Esophagus muscularis mucosa (tissue), 4 donors: ENCODE data around the gene KREMEN1. TPM values are rescaled to one million over a fixed set of nuclear protein-coding genes. Genes with fewer than 3 reads are reported as not detected.

Experiments used
- DNase-seq: peaks from one replicate; pipeline ENCODE4 v3.0.0-alpha.2; 2017; ENCODE audit errors: extremely low spot score
- H3K27ac ChIP-seq, 4 donors: fragments of 200-600 bp; sonication (generic); replicated peaks in 1 of 4; 1 replicate in 3 of 4; 2 replicates in 1 of 4; pipeline ENCODE4 v1.5.1; 2016 to 2019; ENCODE audit warnings: mild to moderate bottlenecking in 1 of 4
- H3K27me3 ChIP-seq, 4 donors: fragments of 200-600 bp; sonication (generic); one replicate each; pipeline versions ENCODE4 v1.5.1 to v1.6.0; 2016 to 2019
- H3K36me3 ChIP-seq, 4 donors: fragments of 200-600 bp; sonication (generic); one replicate each; pipeline ENCODE4 v1.5.1; 2016 to 2019
- H3K4me1 ChIP-seq, 4 donors: fragments of 200-600 bp; sonication (generic); one replicate each; pipeline ENCODE4 v1.5.1; 2016 to 2019
- H3K4me3 ChIP-seq, 4 donors: fragments of 200-600 bp; sonication (generic); 1 replicate in 2 of 4; 2 replicates in 2 of 4; pipeline ENCODE4 v1.5.1; 2016 to 2019; ENCODE audit warnings: mild to moderate bottlenecking in 4 of 4, moderate library complexity in 1 of 4
- H3K9me3 ChIP-seq, 4 donors: fragments of 200-600 bp; sonication (generic); 1 replicate in 3 of 4; 2 replicates in 1 of 4; pipeline ENCODE4 v1.5.1; 2016 to 2019
- EP300 ChIP-seq: sonication (generic); formaldehyde crosslinking; IDR thresholded peaks from one replicate; pipeline ENCODE4 v1.6.1; 2017; ENCODE audit warnings: antibody characterized with exemption
- POLR2A ChIP-seq: fragments of 450-650 bp; IDR thresholded peaks from one replicate; pipeline ENCODE4 v1.6.1; 2017; ENCODE audit warnings: antibody characterized with exemption, moderate library complexity, mild to moderate bottlenecking, low read depth
- POLR2AphosphoS5 ChIP-seq, 2 donors: sonication (generic); formaldehyde crosslinking; IDR thresholded peaks; one replicate each; pipeline ENCODE4 v1.6.1; 2017; ENCODE audit warnings: antibody characterized with exemption in 2 of 2
- WGBS: methylation state at CpG from one replicate; pipeline ENCODE4 v1.1.5; 2018; 5-methylcytosine and 5-hydroxymethylcytosine counted together
- intact Hi-C: fragments of 100-400 bp; cut with DNase I; formaldehyde crosslinking; loops from one replicate; pipeline ENCODE4 v1.15.1; 2023
- total RNA-seq, 4 donors: library from RNA; depleted of rRNA; stranded (reverse); fragments of >200 nt; gene quantifications; one replicate each; pipeline versions ENCODE4 v1.1.0 to v1.2.1, GENCODE V29; 2016
- TF ChIP-seq, protein P1 (sequence below), 3 experiments: fragments of 200-600 bp in 2 of 3; fragments of 450-650 bp in 1 of 3; sonication (generic) in 2 of 3; IDR thresholded peaks; one replicate each; pipeline ENCODE4 v1.5.1; 2017 to 2019; ENCODE audit warnings: antibody characterized with exemption in 3 of 3, mild to moderate bottlenecking in 2 of 3, moderate library complexity in 1 of 3

Gene KREMEN1
- total RNA-seq, 4 donors from 2014 or later, result 8.7 to 14.6 (median 12.4) TPM

DNA sequence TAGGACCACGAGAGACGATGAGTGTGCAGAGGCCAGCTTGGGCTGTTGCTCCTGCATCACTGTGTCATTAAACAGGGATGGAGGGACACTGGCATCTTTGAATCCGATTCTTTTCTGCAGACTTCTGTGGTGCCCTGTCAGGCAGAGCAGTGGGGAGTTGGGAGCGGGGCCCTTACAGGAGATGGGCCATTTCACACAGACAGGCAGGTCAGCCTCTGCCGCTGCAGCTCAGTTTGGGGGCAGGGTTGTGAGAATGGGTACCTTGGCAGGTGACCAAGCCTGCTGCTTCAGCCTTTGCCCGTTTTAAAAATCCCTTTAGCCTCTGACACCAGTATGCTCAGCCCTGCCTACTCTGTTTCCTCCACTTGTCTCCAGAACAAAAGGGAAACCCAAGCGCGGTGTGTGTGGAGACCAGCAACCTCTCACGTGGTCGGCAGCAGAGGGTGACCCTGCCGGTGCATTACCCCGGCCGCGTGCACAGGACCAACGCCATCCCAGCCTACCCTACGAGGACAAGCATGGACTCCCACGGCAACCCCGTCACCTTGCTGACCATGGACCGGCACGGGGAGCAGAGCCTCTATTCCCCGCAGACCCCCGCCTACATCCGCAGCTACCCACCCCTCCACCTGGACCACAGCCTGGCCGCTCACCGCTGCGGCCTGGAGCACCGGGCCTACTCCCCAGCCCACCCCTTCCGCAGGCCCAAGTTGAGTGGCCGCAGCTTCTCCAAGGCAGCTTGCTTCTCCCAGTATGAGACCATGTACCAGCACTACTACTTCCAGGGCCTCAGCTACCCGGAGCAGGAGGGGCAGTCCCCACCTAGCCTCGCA, 23.8 kb upstream of the KREMEN1 start:
- peaks cover 41 to 74% (median 61%) of the 10 kb centered on the region in 4 donors for H3K36me3 ChIP-seq
- H3K9me3 ChIP-seq, result no peaks in the 10 kb centered on the region
- no peak for TF ChIP-seq EP300
- no peak for TF ChIP-seq POLR2A
- no peak for TF ChIP-seq POLR2AphosphoS5 (IDR thresholded peaks at IDR 0.05)
- TF ChIP-seq, protein P1, sequence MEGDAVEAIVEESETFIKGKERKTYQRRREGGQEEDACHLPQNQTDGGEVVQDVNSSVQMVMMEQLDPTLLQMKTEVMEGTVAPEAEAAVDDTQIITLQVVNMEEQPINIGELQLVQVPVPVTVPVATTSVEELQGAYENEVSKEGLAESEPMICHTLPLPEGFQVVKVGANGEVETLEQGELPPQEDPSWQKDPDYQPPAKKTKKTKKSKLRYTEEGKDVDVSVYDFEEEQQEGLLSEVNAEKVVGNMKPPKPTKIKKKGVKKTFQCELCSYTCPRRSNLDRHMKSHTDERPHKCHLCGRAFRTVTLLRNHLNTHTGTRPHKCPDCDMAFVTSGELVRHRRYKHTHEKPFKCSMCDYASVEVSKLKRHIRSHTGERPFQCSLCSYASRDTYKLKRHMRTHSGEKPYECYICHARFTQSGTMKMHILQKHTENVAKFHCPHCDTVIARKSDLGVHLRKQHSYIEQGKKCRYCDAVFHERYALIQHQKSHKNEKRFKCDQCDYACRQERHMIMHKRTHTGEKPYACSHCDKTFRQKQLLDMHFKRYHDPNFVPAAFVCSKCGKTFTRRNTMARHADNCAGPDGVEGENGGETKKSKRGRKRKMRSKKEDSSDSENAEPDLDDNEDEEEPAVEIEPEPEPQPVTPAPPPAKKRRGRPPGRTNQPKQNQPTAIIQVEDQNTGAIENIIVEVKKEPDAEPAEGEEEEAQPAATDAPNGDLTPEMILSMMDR (IDR thresholded peaks at IDR 0.05), result no peak
- H3K4me3 ChIP-seq, result no peak overlapping the region
- WGBS, result 96% methylated on average over 25 of the region's 31 CpGs
- intact Hi-C loops, result no loop called here
- H3K27me3 ChIP-seq, result no peaks in the 10 kb centered on the region
- DNase-seq, result no peak
- H3K27ac ChIP-seq, result no peak overlapping the region
- peaks cover 0 to 3% (median 0%) of the 10 kb centered on the region in 4 donors for H3K4me1 ChIP-seq

DNA sequence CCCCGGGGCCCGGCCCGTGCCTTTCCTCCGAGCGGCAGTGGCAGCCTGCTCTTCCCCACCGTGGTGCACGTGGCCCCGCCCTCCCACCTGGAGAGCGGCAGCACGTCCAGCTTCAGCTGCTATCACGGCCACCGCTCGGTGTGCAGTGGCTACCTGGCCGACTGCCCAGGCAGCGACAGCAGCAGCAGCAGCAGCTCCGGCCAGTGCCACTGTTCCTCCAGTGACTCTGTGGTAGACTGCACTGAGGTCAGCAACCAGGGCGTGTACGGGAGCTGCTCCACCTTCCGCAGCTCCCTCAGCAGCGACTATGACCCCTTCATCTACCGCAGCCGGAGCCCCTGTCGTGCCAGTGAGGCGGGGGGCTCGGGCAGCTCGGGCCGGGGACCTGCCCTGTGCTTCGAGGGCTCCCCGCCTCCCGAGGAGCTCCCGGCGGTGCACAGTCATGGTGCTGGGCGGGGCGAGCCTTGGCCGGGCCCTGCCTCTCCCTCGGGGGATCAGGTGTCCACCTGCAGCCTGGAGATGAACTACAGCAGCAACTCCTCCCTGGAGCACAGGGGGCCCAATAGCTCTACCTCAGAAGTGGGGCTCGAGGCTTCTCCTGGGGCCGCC, 23.1 kb upstream of the KREMEN1 start:
- intact Hi-C loops, result no loop called here
- Histone ChIP-seq H3K4me1 (no peaks in the 10 kb centered on the region), H3K36me3 (peaks cover 34 to 66% (median 54%) of the 10 kb centered on the region in 4 donors), H3K4me3 (no peak overlapping the region), H3K27me3 (no peaks in the 10 kb centered on the region), H3K27ac (no peak overlapping the region), H3K9me3 (no peaks in the 10 kb centered on the region)
- 86% methylated on average over 8 of the region's 38 CpGs for WGBS
- TF ChIP-seq EP300 (no peak), POLR2AphosphoS5 (IDR thresholded peaks at IDR 0.05) (no peak), POLR2A (no peak)
- TF ChIP-seq, protein P1 (IDR thresholded peaks at IDR 0.05), result no peak
- no peak for DNase-seq

DNA sequence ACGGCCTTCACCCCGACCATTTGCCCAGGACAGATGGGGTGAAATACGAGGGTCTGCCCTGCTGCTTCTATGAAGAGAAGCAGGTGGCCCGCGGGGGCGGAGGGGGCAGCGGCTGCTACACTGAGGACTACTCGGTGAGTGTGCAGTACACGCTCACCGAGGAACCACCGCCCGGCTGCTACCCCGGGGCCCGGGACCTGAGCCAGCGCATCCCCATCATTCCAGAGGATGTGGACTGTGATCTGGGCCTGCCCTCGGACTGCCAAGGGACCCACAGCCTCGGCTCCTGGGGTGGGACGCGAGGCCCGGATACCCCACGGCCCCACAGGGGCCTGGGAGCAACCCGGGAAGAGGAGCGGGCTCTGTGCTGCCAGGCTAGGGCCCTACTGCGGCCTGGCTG, 22.4 kb upstream of the KREMEN1 start:
- WGBS, result 94% methylated on average over 11 of the region's 24 CpGs
- H3K27ac ChIP-seq, result no peak overlapping the region
- no peaks in the 10 kb centered on the region for H3K4me1 ChIP-seq
- no peaks in the 10 kb centered on the region for H3K9me3 ChIP-seq
- TF ChIP-seq POLR2A, result no peak
- TF ChIP-seq, protein P1 (IDR thresholded peaks at IDR 0.05), result no peak
- intact Hi-C loops, result no loop called here
- no peaks in the 10 kb centered on the region for H3K27me3 ChIP-seq
- DNase-seq, result no peak
- H3K4me3 ChIP-seq, result no peak overlapping the region
- H3K36me3 ChIP-seq, result peaks cover 29 to 59% (median 48%) of the 10 kb centered on the region in 4 donors

DNA sequence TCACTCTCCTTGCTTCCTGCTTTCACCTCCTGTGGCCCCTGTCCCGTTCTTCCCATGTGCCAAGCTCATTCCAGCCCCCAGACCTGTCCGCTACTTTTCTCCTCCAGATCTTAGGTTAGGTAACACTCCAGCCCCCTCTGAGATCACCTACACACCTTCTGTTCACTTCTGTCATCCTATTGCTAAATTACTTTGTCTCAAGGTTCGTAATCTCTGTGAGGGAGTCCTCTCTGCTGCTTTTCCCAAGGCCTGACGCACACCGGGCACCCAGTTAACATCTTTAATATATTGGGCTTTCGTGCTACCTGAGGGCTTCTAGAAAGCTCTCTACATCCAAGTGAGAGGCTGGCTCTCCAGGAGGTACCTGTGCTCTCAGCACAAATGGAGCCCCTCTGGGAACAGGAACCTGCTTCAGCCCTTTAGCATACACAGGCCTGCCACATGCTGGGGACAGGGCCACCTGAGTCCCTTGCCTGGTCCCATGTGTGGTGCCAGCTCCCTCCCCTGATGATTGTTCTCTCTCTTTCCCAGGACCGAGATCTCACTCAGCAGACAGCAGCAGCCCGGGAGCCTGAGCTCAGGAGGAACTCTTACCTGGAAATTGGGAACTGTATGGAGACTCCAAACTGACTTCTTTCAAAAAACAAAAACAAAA, 19.7 kb upstream of the KREMEN1 start:
- 96% methylated on average over 8 of the region's 8 CpGs for WGBS
- no peak overlapping the region for H3K27ac ChIP-seq
- no peak for DNase-seq
- no peaks in the 10 kb centered on the region for H3K9me3 ChIP-seq
- peaks cover 19 to 32% (median 27%) of the 10 kb centered on the region in 4 donors for H3K36me3 ChIP-seq
- H3K4me1 ChIP-seq, result no peaks in the 10 kb centered on the region
- no peaks in the 10 kb centered on the region for H3K27me3 ChIP-seq
- intact Hi-C loops, result no loop called here
- TF ChIP-seq POLR2A (no peak), EP300 (no peak), POLR2AphosphoS5 (IDR thresholded peaks at IDR 0.05) (no peak)
- TF ChIP-seq, protein P1 (IDR thresholded peaks at IDR 0.05), result no peak
- H3K4me3 ChIP-seq, result no peak overlapping the region
